Measurements from ENCODE around the gene TMEM240.
"Not testable (repeated sequence)": the region's sequence is repeated elsewhere in the genome, so short reads cannot be mapped to it uniquely, and the experiment has no call there.

Gene TMEM240

DNA sequence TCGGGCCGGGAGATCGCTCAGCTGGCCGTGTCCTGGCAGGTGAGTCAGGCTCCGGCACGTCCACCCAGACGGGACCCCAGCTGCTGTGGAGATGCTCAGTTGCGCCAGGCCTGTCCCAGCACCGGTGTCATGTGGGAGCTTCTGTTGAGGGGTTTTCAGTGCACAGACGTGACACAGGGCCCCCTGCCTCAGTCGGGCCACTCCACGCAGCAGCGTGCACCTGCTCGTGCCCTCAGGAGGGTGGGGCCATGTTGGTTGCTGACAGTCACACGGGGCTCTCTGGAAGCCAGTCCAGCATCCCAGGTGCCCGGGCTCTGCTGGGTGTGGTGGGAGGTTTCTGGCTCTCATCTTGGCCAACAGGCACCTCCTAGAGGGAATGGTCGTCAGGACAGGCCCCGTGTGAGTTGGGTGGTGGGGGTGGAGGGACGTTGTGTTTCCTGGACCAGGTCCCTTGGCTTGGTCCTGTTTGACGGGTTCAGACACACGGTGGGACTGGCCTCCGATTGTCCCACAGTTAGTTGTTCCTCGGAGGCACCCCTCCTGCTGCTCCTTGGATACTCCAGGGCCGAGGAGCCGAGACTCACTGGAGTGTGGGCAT lies 49.7 kb downstream of the TMEM240 start:
- DNase-seq = no peak

DNA sequence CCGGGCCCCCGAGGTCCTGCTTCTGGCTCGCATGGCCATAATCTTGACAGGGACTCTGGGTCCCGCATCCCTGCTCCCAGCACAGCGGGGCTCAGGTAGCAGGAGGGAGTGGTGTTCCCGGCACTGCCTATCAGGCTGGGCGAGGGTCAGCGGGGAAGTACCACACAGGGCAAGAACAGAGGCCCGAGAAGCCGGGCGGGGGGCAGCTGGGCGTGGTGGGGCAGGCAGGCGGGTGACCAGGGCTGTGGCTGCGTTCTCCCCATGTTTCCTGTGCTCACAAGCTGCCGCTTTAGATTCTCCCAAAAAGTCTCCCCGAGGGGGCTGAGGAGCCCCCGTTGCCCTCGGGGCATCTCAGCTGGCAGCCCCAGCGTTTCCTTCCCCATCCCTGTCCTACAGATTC lies 50.6 kb downstream of the TMEM240 start:
- DNase-seq = no peak

DNA sequence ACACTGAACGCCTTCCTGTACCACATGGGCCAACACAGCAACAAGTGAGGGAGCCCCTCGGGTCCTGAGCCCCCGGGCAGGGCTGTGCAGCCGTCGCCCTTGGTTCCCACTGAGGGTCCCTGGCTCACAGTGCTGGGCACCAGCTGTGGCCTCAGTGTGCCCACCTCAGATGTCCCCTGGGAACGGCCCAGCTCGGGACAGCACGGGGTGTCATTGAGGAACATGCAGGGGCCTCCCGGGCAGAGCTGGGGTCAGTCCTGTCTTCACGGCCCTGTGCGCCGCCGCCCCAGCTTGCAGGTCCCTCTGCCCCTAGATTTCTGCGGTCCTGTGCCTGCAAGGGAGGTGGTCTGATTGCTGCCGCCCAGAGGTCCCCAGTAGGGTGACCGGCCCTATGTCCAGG lies 51.2 kb downstream of the TMEM240 start:
- no peak for DNase-seq

DNA sequence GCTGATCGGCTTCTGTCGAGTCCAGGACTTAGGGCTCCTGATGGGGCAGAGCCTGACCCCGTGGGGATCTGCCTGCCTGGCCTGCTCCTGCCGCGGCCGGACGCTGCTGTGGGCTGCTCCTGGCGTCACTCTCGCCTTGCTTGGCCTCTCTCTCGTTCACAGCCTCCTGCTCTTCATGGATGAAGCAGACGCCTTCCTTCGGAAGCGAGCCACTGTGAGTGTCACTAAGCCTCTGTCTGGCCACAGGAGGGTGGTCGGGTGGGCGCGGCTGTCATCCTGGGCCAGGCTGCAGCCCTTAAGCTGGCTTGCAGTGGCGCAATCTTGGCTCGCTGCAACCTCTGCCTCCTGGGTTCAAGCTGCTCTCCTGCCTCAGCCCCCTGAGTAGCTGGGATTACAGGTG lies 52.7 kb downstream of the TMEM240 start:
- no peak for DNase-seq

DNA sequence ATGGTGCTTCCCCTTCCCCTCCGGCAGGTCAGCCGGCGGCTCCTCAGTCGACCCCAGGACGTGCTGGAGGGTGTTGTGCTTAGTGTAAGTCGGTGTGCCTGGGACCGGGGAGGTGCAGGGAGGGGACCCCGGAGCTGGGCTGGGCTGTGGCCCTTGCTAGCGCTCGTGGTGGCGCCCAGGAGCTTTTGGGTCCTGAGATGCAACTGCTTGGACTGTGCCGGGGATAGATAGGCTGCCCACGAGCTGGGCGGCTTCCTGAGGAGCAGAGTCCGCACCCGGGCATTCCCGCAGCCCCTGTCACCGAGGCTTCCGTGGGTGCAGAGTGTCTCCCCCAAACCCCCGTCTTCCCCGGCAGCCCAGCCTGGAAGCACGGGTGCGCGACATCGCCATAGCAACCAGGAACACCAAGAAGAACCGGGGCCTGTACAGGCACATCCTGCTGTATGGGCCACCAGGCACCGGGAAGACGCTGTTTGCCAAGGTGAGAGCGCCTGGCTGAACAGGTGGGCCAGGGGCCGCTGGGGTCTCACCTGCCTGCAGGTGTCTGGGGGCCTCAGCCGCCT lies 54.6 kb downstream of the TMEM240 start:
- not testable (repeated sequence) for DNase-seq

DNA sequence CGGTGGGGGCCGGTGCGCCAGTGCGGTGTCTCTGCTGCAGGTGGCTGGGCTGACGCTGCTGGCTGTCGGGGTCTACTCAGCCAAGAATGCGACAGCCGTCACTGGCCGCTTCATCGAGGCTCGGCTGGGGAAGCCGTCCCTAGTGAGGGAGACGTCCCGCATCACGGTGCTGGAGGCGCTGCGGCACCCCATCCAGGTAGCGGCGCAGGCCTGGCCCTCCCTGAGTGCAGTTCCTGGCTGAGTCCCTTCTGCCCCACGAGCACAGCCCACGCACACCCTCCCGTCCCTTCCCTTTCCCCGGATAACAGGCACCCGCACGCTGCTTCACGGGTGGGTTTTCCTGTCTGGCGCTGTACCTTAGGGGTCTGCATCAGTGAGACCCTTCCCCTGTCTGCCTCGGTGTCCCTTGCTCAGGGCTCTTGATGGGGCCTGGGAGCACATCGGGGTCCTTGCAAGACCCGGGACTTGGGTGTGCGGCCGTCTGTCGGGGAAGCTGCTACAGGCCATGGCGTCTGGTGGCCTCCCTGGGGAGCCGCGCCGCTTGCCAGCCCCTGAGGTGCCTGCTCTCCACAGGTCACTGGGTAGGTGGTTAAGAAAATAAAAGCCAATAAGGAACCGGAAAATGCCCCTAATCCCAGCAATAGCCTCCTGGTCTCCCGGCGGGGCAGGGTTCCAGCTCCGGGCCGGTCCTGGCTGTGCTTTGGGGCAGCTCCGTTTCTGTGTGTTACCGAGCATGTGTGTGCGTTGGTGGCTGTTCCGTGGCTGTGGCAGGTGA lies 55.3 kb downstream of the TMEM240 start:
- DNase-seq = not testable (repeated sequence)
